EL (cell line): ENCODE measurements around the gene ANGPT4.
"Not testable (repeated sequence)": the region's sequence is repeated elsewhere in the genome, so short reads cannot be mapped to it uniquely, and the experiment has no call there.

Experiments
- DNase-seq: peaks from one replicate; pipeline ENCODE4 v3.0.0-alpha.2; 2016

The ANGPT4 gene

GRCh38 chr20:840858-841567, 75.1 kb downstream of the ANGPT4 start:
- DNase-seq: no peak

- no peak for DNase-seq
Observed at GRCh38 chr20:840503-840857, 75.7 kb downstream of the ANGPT4 start.

- DNase-seq: no peak
Observed at GRCh38 chr20:839626-840025, 76.5 kb downstream of the ANGPT4 start.

DNA sequence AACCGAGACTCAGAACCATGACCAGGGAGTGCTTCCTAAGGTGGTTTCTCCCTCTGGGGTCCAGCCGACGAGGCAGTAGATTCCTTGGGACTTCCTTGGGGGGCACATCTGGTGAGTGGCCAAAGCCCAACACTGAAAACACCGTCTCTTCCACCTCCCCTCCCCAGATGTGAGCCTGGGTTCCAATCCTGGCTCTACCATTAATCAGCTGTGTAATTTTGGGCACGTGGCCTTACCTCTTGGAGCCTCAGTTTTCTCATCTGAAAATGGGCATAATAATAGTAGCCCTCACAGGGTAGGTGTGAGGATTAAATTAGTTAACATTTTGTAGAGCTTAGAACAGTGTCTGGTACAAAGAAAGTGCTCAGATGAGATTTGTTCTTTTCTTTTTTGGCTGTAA, 77.1 kb downstream of the ANGPT4 start:
- no peak for DNase-seq

DNA sequence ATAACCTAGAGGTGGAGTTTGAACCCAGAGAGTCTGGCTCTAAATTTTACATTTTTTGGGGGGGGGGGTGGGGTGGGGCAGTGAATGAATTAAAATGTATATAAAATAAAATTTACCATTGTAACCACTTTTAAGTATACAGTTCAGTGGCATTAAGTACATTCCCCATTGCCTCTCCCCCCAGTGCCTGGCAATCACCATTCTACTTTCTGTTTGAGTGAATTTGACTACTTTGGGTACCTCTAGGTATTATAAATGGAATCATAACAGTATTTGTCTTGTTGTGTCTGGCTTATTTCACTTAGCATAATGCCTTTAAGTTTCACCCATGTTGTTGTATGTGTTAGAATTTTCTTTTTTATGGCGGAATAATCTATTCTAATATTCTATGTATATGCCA, 79.9 kb downstream of the ANGPT4 start:
- no peak for DNase-seq

DNA sequence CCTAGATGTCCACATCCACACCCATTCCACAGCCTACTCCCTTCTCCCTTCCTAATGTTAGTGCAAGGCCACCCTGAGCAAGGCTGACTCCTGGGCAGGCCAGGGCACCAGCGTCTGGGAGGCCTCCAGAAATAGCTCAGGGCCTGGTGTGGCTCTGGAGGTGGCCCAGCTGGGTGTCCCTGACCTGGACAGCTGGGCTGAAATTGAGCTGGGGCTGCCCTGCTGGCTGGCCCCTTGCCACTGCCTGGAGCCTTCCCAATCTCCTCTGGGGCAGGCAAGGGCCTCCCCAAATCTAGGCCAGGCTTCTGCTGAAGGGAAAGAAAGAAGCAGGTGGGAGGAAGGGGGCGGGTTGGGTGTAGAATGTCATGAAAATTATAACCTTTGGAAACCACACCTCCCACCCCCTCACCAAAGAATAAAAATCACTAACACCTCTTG, 80.5 kb downstream of the ANGPT4 start:
- no peak for DNase-seq

DNA sequence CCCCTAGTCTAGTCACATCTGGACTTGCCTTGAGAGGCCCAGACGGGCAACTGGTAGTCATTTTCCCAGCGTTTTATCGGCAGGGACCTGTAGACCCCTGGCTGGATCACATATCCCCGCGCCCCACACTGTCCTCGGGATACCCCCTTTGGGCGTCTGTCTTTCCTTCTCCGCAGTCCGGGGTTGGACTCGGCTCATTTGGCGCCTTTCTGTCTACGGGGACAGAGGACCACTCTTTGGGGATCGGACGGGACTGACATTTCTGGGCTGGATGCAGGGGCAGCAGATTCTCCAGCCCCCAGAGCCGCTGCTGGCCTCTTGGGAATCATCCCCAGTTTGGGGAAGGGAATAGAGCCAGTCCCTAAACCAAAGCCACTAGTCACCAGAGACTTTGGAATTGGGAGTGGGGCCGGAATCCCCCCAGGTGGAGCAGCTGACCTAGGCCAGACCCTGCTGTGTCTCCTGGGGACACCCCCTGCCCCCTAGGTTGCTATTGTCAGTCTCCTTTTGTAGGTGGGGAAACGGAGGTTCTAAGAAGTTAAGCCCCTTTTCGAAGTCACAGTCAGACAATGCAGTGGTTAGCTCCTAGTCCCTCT, 81.9 kb downstream of the ANGPT4 start:
- DNase-seq: no peak

DNA sequence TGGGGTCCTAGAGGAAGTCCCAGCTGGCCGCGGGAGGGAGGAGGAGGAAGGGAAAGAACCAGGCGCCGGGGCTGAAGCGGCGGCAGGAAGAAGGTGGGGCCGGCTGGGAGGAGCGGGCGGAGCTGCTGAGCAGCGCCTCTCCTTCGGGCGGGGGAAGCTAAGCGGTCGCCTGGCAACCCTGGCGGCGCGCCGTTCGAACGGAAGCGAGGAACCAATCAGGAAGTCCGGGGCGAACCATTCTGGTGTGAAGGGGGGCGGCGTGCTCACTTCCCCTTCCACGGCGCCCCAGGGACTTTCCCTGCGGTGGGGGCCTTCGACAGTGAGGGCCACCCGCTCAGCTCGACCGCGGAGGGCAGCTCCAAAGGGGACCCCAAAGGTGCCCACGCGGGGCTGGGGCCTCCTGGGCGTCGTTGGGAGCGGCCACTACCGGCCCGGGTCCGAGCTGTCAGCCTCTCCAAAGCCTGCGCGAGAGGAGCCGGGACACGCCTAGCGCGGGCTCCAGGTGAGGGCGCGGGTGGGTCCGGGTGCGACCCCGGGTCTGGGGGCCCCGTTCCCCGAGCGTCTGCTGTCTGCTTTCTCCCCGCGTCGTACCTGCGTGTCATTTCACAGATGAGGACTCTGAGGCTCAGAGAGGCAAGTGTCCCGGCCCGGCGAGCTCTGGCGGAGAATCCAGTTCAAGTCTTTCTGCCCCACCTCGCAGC, 82.5 kb downstream of the ANGPT4 start, which contains the start of gene FAM110A:
TSS of gene FAM110A (plus strand) at position 266 of the 701 bp plus-strand sequence. CDS start 11,090 bp downstream, outside the sequence.
- DNase-seq: peak; percentile 96

- DNase-seq: no peak
Observed at GRCh38 chr20:833121-833449, 83.0 kb downstream of the ANGPT4 start.

- DNase-seq: no peak
Observed at GRCh38 chr20:831956-832355, 84.2 kb downstream of the ANGPT4 start.

GRCh38 chr20:831251-831650, 84.9 kb downstream of the ANGPT4 start:
- DNase-seq: no peak

- peak; percentile 79 for DNase-seq
Observed at GRCh38 chr20:830011-830521, 86.1 kb downstream of the ANGPT4 start.

DNA sequence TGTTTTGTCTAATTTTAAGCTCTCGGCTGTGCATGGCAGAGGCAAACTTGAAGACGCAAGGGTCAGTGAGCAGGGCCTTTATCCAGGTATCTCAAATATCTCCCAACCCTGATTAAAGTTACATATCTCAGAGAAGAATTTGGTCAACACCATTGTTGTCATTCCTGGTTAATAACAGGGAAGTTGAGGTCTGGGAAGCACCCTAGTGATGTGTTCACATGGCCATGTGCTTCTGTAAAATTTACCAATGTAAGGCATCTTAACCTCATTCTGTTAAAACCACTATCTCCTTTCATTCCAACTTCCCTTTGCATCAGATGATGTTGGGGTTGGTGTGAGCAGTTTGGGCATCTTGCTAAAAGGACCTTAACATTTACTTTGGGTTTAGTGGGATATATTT, 86.6 kb downstream of the ANGPT4 start:
- peak; percentile 39 for DNase-seq

DNA sequence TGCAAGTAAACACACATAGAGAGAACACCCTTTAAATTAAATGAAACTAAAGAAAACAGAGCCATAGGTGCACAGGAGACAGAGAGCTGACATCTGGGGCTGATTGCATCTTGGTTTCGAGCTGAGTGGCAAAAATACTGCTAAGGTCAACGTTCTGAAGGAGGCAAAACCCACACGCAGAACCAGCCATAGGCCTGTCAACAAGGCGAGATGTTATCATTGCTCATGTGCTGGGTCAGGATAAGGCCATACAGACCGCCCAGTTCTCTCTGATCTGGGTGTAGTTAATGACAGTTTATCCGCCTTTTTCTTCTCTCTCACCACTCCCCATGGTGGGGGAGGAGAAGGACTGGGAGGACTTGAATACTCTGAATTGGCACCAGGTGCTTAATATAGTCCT, 87.1 kb downstream of the ANGPT4 start:
- DNase-seq: no peak

GRCh38 chr20:827981-828380, 88.2 kb downstream of the ANGPT4 start:
- DNase-seq: not testable (repeated sequence)

GRCh38 chr20:826695-827323, 89.3 kb downstream of the ANGPT4 start:
- no peak for DNase-seq

DNA sequence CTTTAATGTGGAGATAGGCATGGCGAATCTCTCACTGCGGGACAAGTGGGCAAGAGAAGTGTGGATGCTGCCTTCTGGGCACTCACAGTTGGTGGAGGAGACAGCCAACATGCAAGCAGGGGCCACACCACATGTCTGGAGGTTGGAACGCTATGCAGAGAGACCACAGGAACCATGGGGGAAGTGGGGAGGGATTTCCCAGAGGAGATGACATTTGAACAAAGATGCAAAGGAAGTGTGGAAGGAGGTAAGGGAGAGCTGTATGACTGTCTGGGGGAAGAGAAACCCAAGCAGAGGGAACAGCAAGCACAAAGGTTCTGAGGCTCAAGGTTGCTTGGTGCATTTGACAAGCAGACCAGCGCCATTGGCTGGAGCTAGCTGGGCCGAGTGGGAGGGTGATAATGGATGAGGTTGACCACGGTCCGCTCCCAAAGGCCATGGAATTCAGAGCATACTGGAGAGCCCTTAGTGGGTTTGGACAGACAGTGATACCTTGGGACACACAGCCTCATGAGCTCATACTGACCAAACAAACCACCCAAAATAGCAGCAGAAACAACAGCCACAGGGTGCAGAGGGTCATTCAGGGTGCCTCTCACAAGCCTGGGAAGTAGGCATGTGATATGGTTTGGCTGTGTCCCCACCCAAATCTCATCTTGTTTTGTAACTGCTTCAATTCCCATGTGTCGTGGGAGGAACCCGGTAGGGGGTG, 90.3 kb downstream of the ANGPT4 start:
- no peak for DNase-seq

- DNase-seq: no peak
Observed at GRCh38 chr20:824916-825315, 91.2 kb downstream of the ANGPT4 start.

- DNase-seq: no peak
Observed at GRCh38 chr20:824490-824889, 91.6 kb downstream of the ANGPT4 start.

DNA sequence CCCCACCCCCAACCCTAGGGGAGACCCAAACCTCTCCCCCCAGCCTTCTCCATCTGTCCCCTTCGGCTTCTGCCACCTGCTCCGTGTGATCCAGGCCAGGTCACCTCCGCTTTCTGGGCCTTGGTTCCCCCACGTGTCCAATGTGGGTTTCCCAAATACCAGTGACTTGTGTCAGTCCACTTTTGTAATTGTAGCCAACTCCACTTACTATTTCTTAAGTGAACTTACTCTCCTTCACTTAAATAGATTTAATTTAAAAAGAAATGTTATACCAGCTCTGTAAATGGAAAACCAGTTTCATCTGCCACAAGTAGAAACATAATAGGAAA, 92.6 kb downstream of the ANGPT4 start:
- no peak for DNase-seq

GRCh38 chr20:822651-823573, 93.2 kb downstream of the ANGPT4 start:
- DNase-seq: no peak

DNA sequence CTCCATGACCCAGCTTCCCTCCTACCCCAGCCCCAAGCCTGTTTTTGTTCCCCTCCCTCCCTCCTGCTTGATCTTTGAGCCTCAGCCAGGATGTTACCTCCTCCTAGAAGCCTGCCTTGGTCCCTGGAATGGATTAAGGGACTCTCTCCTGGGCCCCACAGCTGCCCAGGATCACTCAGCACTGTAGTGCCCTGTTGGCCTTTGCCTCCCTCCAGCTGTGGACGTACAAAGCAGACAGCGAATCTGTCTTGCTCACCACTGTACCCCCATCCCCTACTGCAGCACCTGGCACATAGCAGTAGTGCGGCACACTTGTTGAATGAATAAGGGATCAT, 94.4 kb downstream of the ANGPT4 start:
- no peak for DNase-seq
